ENCODE data around the gene TBC1D16.

GRCh38 chr17:79990051-79990592 lies 45.5 kb downstream of the TBC1D16 start:
- no peak for TF ChIP-seq EZH2 (IDR thresholded peaks at IDR 0.05; ENCODE audit: insufficient read depth, poor library complexity, severe bottlenecking)
- no peak for TF ChIP-seq EZH2phosphoT487 (IDR thresholded peaks at IDR 0.05; ENCODE audit: insufficient read depth, low read depth)

Data from GM23248 (cell line).